ENCODE data around the gene ROR2.
"Not testable (repeated sequence)": the region's sequence is repeated elsewhere in the genome, so short reads cannot be mapped to it uniquely, and the experiment has no call there.

The ROR2 gene

GRCh38 chr9:91949946-91950664, at the start of gene ROR2:
Gene ROR2, minus strand, starts transcription at chr9:91950228.
- no peak for DNase-seq

- no peak for DNase-seq
Observed at GRCh38 chr9:91995000-91995655, 45.1 kb upstream of the ROR2 start.

GRCh38 chr9:91994422-91994821, 44.4 kb upstream of the ROR2 start:
- no peak for DNase-seq

- no peak for DNase-seq
Observed at GRCh38 chr9:91992461-91993041, 42.5 kb upstream of the ROR2 start.

DNA sequence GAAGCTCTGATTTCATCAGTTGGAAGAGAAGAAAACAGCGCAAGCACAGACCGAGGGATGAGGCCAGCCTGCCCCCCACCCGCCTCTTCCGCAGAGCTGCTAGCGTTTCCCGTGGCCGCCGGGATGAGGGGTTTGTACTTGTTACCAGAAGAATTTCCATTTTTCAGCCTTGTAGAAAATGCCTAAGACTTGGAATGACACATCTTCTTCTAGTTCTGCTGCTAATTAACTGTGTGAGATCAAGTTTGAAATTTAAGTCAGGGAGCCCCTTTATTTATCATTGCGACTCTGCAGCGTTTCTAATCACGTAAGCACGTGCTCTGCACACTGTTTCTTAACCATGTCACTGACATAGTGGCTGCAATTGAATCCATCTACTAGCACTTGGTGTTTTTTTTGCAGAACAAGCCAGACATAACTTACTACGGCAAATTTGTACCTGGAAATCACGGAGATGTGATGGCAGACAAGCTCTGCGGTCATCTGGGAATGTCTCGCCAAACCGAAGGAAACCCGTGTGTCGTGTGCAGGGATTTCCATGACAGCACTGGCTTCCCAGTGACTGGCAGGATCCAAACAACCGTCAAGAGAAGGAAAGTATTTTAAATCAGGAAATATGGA, 41.8 kb upstream of the ROR2 start:
- no peak for DNase-seq

DNA sequence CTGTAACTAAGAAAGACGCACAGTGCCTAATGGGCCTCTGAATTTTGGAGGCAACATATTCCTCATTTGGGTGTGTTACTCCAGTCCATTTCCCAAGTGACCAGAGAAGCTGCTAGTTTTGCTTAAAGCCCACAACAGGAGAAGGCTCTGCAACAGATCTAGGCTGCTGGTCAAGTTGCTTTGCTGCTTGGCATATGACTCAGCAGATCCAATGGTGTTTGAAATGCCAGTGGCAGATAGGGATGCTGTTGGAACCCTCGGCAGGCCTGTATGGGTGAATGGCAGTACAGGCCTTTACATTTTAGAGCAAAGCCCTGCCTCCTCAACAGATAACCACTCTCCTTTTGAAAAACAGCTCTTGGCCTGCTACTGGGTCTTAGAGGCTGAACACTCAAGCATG, 36.2 kb upstream of the ROR2 start:
- DNase-seq = no peak

DNA sequence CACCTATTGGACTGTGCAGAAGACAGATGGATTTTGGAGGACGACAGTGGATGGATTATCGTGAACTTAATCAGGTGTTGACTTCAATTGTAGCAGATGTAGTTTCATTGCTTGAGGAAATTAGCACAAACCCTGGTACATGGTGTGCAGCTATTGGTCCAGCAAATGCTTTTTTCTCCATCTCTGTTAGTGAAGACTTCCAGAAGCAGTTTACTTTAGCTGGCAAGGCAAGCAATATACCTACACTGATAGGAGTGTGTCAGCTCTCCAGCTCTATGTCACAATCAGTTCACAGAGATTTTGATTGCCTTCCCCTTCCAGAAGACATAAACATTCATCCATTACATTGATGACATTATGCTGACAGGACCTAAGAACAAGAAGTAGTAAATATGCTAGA, 35.7 kb upstream of the ROR2 start:
- DNase-seq = no peak

DNA sequence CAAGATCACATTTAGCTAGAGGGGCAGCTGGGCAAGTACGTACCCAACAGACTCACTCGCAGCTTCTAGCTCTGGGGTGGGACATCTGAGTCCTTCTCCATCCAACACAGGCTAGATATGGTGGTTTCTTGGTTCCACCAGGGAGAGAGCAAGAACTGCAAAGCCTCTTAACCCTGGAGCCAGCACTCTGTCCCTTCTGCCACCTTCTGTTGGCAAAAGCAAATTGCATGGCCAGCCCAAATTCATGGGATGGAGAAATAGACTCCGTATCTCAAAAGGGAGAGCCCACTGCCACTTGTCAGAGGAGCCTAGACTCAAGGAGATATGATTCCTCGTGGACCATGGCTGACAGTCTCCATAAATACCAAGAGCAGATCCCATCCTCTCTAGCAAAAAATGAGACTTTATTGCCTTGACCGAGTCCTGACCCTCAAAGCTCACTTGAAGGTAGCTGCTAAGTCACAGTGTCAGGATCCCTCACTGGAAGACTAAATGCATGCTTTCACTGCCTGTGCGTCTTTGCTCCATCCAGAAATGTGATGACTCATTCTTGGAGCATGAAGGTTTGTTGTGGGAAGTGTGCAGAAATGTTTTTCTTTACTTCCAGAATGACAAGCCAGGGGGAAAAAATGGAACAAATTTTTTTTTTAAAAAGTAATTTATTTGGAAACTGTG, 28.8 kb upstream of the ROR2 start:
- no peak for DNase-seq

GRCh38 chr9:91975254-91975653, 25.2 kb upstream of the ROR2 start:
- DNase-seq = not testable (repeated sequence)

DNA sequence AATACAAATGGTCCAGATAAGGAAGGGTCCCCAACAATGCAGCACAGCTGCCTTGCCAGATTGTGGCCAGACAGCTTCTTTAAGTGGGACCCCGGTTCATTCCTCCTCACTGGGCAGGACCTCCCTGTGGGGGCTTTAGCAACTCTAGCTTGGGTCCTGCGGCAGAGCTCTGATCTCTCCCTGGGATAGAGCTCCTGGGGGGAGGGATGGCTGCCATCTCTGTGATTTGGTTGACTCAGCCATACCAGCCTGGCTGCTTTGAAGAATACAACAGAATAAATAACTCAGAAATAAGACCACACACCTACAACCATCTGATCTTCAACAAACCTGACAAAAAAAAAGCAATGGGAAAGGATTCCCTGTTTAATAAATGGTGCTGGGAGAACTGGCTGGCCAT, 22.7 kb upstream of the ROR2 start:
- no peak for DNase-seq

DNA sequence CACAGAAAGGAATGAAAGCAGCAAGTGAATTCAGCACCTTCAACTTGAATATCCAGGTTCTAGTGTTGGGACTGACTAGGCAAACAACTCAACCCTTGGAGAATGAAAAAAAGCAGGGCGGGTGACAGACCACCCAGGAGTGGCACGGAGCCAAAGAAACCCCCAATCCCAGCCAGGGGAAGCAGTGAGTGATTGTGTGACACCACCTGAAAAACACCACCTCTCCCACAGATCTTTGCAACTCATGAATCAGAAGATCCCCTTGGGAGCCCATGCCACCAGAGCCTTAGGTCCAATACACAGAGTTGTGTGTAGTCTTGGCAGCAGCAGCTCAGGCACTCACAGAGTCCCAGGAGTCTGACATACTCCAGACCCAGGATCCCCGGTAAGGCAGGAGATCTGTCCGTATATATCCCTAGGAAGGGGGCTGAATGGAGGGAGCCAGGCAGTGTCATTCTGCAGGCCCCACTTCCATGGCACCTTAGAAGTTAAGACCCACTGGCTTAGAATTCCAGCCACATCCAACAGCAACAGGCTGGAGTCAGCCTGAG, 22.1 kb upstream of the ROR2 start:
- no peak for DNase-seq

- DNase-seq = no peak
Observed at GRCh38 chr9:91967259-91967658, 17.2 kb upstream of the ROR2 start.

- no peak for DNase-seq
Observed at GRCh38 chr9:91966503-91966902, 16.5 kb upstream of the ROR2 start.

DNA sequence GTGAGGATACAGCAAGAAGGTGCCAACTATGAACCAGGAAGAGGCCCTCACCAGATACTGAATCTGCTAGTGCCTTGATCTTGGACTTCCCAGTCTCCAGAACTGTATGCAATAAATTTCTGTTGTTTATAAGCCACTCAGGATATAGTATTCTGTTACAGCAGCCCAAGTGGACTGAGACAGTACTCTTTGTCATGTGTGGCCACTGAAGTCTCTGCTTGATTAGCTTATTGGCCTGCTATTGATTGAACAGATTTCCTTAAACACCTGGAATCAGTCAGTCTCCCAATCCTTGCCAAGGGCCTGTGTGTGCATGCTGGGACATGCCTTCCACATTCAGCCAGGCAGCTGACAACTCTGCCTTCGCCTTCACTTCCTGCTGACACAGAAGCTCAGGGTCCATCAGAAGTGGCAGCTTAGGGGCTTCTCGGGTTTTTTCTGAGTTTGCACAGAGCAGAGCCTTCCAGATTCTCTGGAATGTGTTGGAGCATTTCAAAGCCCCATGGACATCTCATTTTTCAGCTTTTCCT, 13.7 kb upstream of the ROR2 start:
- no peak for DNase-seq

DNA sequence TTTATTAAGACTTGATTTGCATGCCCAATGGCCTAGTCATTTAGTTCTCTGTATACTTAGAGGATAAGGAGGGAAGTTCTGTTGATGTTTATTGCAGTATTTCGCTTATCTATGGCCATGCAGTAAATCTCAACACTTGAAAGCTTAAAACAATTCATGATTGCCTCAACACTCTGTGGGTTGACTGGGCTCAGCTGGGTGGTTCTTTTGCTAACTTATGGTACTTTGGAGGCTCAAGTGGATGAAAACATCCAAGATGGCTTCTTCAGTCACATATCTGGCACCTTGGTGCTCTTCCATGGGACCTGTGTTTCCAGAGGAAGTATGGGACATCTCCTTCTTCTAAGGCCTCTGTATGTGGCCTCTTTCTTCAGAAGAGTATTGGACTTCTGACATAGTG, 10.3 kb upstream of the ROR2 start:
- DNase-seq = no peak

GRCh38 chr9:91958174-91958573, 8.1 kb upstream of the ROR2 start:
- DNase-seq = no peak

DNA sequence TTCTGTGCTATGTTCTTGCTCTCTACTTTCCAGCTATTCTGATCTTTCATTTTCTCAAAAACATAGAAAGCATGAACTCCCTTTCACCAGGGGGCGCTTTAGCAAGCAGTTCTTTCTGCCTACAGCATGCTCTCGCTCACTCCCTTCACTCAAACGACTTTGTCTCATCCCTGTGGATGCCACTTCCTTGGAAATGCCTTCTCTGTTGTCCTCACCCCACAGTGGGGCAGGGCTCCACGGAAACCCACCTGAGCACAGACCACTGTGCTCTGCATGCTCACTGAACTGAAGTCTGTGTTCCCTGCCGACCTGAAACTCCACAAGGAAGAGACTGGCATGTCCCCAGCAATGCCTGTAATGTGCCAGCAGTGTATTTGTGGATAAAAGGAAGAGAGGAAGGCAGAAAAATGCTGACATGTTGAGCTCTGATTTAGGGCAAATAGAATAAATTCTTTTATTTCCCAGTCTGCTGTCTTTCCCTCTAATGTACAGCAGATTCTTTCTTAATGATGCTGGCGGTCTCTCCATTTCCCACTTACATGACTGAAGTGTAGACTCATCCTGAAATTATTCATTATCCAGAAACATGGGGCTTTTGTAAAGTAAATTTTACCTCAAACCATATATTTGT, 4.9 kb upstream of the ROR2 start:
- DNase-seq = no peak

DNA sequence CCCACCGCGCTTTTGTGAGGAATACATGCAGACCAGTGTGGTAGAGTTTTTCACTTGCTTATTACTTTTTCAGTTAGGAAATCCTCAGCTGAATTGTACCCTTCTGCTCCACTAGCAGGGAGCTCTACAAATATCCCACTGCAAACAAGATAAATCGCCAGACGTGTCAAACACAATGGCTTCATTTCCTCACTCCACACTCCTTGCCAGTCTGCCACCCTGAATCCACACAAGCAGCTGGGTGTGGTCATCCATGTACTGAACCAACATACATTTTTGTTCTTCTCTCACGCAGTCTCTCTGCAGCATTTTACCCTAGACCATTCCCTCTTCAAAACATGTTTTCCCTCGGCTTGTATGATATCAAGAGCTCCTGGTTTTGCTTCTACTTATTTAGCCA, 3.7 kb upstream of the ROR2 start:
- peak; percentile 59 for DNase-seq

- DNase-seq = no peak
Observed at GRCh38 chr9:91951944-91952520, 2.0 kb upstream of the ROR2 start.

GRCh38 chr9:91949392-91949945, 559 bp downstream of the ROR2 start:
- DNase-seq = no peak

DNA sequence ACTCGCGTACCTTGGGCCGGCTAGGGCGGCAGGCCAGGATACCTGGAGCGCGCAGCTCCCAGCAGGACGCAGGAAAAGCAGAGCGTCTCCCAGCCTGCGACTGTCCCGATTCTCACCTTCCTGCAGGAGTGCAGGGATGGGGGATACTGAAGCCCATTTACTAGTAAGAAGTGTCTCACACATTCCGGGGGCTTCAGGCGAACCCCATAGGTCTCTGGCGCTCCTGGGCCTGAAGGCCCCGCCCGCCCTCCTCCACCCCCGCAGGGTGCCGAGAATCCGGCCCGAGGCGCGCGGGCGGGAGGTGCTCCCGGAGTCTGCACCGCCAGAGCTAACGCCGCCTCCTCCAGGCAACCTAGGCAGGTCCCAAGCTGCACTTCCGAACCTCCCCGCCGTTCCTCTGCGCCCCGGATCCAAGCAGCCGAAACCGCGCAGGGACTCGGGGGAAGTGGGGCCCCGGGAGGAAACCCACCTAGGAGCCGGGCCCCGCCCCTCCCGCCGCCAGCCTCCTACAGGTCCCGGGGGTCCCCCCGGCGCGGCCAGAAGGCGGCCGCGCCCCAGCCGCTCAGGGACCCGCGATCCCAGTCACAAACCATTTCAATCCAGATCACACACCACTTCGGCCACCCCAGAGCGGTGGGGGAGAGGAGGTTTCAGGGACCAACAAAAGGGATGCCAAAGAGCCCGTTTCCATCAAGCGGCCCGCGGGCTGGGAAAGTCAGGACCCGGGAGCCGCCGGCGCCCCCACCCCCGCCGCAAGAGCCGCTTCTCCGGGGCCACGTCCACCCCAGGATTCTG, 1.2 kb downstream of the ROR2 start:
- no peak for DNase-seq
